ENCODE measurements around the gene PRPSAP1.

PRPSAP1 gene

DNA sequence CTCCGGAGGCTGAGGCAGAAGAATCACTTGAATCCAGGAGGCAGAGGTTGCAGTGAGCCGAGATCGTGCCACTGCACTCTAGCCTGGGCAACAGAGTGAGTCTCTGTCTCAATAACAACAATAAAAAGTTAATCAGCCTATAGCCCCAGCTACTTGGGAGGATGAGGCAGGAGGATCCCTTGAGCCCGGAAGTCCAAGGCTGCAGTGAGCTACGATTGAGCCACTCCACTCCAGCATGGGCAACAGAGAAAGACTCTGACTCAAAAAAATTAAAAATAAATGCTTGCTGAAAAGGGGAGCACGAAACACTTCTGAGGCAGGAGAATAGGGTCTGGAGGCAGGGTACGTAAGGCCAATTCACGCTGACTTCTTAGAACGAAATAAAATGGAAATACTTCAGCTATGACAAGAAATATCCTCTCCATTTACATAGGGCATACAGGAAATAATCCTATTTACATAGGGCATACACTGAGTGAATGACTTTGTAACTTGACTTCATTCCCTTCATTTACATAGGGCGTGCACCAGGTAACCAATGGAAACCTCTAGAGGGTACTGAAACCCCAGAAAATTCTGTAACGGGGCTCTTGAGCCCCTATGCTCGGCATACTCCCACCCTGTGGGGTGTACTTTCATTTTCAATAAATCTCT is 3.2 kb upstream of the PRPSAP1 start:
- no peak for ATAC-seq

DNA sequence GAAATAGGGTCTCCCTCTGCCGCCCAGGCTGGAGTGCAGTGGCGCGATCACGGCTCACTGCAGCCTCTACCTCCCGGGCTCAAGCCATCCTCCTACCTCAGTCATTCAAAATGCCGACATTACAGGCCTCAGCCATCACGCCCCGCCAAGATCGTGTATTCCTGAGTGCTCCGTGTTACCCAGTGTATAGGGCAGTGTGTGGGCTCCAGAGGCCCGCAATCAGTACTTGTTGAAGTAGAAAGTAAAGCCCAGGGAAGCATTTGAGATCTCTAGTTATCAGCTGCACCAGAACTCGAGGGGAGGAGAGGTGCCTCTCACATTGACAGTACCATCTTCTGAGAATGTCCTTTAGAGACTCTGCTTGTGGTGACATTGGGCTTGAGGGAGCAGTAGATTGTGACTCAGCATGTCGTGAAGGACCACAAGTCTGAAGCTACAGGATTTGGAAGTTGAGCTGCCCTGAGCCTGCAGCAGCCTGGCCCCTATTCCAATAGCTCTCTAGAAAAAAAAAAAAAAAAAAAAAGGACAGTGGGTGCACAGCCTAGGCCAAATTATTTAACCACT is 1.1 kb upstream of the PRPSAP1 start:
- TF ChIP-seq BACH2 (CRISPR knock-in tag; IDR thresholded peaks at IDR 0.05; ENCODE audit: borderline replicate concordance) (no peak), TCF4 (CRISPR knock-in tag; IDR thresholded peaks at IDR 0.05; ENCODE audit: borderline replicate concordance) (no peak), RARB (CRISPR knock-in tag; IDR thresholded peaks at IDR 0.05) (no peak), ZFP3 (CRISPR knock-in tag; IDR thresholded peaks at IDR 0.05) (no peak), TOX (CRISPR knock-in tag; IDR thresholded peaks at IDR 0.05; ENCODE audit: borderline replicate concordance) (no peak), CSDC2 (CRISPR knock-in tag; IDR thresholded peaks at IDR 0.05) (no peak), ZFP30 (CRISPR knock-in tag; IDR thresholded peaks at IDR 0.05) (no peak), ESRRG (CRISPR knock-in tag; IDR thresholded peaks at IDR 0.05) (no peak)
- TF ChIP-seq, protein P1, sequence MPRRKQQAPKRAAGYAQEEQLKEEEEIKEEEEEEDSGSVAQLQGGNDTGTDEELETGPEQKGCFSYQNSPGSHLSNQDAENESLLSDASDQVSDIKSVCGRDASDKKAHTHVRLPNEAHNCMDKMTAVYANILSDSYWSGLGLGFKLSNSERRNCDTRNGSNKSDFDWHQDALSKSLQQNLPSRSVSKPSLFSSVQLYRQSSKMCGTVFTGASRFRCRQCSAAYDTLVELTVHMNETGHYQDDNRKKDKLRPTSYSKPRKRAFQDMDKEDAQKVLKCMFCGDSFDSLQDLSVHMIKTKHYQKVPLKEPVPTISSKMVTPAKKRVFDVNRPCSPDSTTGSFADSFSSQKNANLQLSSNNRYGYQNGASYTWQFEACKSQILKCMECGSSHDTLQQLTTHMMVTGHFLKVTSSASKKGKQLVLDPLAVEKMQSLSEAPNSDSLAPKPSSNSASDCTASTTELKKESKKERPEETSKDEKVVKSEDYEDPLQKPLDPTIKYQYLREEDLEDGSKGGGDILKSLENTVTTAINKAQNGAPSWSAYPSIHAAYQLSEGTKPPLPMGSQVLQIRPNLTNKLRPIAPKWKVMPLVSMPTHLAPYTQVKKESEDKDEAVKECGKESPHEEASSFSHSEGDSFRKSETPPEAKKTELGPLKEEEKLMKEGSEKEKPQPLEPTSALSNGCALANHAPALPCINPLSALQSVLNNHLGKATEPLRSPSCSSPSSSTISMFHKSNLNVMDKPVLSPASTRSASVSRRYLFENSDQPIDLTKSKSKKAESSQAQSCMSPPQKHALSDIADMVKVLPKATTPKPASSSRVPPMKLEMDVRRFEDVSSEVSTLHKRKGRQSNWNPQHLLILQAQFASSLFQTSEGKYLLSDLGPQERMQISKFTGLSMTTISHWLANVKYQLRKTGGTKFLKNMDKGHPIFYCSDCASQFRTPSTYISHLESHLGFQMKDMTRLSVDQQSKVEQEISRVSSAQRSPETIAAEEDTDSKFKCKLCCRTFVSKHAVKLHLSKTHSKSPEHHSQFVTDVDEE (CRISPR knock-in tag; IDR thresholded peaks at IDR 0.05): no peak
- TF ChIP-seq, protein P2, sequence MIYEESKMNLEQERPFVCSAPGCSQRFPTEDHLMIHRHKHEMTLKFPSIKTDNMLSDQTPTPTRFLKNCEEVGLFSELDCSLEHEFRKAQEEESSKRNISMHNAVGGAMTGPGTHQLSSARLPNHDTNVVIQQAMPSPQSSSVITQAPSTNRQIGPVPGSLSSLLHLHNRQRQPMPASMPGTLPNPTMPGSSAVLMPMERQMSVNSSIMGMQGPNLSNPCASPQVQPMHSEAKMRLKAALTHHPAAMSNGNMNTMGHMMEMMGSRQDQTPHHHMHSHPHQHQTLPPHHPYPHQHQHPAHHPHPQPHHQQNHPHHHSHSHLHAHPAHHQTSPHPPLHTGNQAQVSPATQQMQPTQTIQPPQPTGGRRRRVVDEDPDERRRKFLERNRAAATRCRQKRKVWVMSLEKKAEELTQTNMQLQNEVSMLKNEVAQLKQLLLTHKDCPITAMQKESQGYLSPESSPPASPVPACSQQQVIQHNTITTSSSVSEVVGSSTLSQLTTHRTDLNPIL (CRISPR knock-in tag; IDR thresholded peaks at IDR 0.05; ENCODE audit: low read depth): no peak
- no peak for ATAC-seq

More for the DNA sequence above, 3.2 kb upstream of the PRPSAP1 start:
- TF ChIP-seq, protein P3, sequence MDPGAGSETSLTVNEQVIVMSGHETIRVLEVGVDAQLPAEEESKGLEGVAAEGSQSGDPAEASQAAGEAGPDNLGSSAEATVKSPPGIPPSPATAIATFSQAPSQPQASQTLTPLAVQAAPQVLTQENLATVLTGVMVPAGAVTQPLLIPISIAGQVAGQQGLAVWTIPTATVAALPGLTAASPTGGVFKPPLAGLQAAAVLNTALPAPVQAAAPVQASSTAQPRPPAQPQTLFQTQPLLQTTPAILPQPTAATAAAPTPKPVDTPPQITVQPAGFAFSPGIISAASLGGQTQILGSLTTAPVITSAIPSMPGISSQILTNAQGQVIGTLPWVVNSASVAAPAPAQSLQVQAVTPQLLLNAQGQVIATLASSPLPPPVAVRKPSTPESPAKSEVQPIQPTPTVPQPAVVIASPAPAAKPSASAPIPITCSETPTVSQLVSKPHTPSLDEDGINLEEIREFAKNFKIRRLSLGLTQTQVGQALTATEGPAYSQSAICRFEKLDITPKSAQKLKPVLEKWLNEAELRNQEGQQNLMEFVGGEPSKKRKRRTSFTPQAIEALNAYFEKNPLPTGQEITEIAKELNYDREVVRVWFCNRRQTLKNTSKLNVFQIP (CRISPR knock-in tag; IDR thresholded peaks at IDR 0.05; ENCODE audit: borderline replicate concordance, low read depth): no peak
- no peak for TF ChIP-seq OSR1 (CRISPR knock-in tag; IDR thresholded peaks at IDR 0.05)
- TF ChIP-seq, protein P4, sequence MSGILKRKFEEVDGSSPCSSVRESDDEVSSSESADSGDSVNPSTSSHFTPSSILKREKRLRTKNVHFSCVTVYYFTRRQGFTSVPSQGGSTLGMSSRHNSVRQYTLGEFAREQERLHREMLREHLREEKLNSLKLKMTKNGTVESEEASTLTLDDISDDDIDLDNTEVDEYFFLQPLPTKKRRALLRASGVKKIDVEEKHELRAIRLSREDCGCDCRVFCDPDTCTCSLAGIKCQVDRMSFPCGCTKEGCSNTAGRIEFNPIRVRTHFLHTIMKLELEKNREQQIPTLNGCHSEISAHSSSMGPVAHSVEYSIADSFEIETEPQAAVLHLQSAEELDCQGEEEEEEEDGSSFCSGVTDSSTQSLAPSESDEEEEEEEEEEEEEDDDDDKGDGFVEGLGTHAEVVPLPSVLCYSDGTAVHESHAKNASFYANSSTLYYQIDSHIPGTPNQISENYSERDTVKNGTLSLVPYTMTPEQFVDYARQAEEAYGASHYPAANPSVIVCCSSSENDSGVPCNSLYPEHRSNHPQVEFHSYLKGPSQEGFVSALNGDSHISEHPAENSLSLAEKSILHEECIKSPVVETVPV (CRISPR knock-in tag; IDR thresholded peaks at IDR 0.05): no peak
- TF ChIP-seq, protein P5, sequence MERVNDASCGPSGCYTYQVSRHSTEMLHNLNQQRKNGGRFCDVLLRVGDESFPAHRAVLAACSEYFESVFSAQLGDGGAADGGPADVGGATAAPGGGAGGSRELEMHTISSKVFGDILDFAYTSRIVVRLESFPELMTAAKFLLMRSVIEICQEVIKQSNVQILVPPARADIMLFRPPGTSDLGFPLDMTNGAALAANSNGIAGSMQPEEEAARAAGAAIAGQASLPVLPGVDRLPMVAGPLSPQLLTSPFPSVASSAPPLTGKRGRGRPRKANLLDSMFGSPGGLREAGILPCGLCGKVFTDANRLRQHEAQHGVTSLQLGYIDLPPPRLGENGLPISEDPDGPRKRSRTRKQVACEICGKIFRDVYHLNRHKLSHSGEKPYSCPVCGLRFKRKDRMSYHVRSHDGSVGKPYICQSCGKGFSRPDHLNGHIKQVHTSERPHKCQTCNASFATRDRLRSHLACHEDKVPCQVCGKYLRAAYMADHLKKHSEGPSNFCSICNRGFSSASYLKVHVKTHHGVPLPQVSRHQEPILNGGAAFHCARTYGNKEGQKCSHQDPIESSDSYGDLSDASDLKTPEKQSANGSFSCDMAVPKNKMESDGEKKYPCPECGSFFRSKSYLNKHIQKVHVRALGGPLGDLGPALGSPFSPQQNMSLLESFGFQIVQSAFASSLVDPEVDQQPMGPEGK (CRISPR knock-in tag; IDR thresholded peaks at IDR 0.05; ENCODE audit: borderline replicate concordance): no peak
- no peak for TF ChIP-seq GLIS3 (CRISPR knock-in tag; IDR thresholded peaks at IDR 0.05)
- TF ChIP-seq, protein P1 (CRISPR knock-in tag; IDR thresholded peaks at IDR 0.05): no peak
- TF ChIP-seq ESRRG (CRISPR knock-in tag; IDR thresholded peaks at IDR 0.05): no peak

DNA sequence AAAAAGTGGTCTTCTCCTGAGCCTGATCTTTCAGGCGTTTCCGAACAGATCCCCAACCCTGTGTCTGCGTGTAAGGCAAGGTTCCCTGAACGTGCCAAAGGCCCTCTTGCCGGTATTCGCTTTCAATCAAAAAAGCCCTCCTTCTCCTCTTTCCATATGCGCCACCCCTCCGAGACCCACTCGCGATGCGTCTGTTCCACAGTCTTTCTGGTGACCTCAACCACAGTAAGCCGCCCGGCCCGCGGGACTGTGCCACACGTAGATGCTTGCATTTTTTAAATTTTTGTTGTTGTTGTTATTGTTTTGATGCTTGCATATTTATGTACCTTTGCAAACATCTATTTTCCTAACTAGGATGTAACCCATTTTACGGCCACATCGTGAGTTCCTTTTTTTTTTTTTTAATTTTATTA is 607 bp upstream of the PRPSAP1 start:
- no peak; the same call in 2 of the 3 replicates for ATAC-seq
- TF ChIP-seq, protein P5 (CRISPR knock-in tag; IDR thresholded peaks at IDR 0.05; ENCODE audit: borderline replicate concordance): no peak
- TF ChIP-seq TCF4 (CRISPR knock-in tag; IDR thresholded peaks at IDR 0.05; ENCODE audit: borderline replicate concordance) (no peak), TOX (CRISPR knock-in tag; IDR thresholded peaks at IDR 0.05; ENCODE audit: borderline replicate concordance) (no peak), ZNF70 (CRISPR knock-in tag; IDR thresholded peaks at IDR 0.05) (no peak), ZC3H10 (CRISPR knock-in tag; IDR thresholded peaks at IDR 0.05) (no peak), RARB (CRISPR knock-in tag; IDR thresholded peaks at IDR 0.05) (no peak), OSR1 (CRISPR knock-in tag; IDR thresholded peaks at IDR 0.05) (no peak), ZFP3 (CRISPR knock-in tag; IDR thresholded peaks at IDR 0.05) (no peak), ZFP30 (CRISPR knock-in tag; IDR thresholded peaks at IDR 0.05) (no peak)
- TF ChIP-seq, protein P2 (CRISPR knock-in tag; IDR thresholded peaks at IDR 0.05; ENCODE audit: low read depth): no peak
- TF ChIP-seq, protein P4 (CRISPR knock-in tag; IDR thresholded peaks at IDR 0.05): no peak

Measured in SK-N-SH treated with all-trans-retinoic acid at 6 μM for 48 hours (cell line).